K562 (cell line): ENCODE data around the gene NHLH1. TPM values are rescaled to one million over a fixed set of nuclear protein-coding genes. Genes with fewer than 3 reads are reported as not detected.
A peak's percentile ranks its signal among the peaks of the same experiment; 100 is the strongest.

Experiments used
- ATF1 ChIP-seq, 2 experiments: fragments of 450-650 bp in 1 of 2; IDR thresholded peaks; 2 replicates each; pipeline ENCODE4 v1.6.1; 2016; ENCODE audit warnings: missing compliant biosample characterization in 1 of 2, missing genetic modification characterization in 1 of 2
- ATF7 ChIP-seq: fragments of 450-650 bp; IDR thresholded peaks from 2 replicates; pipeline ENCODE4 v1.7.1; 2014; ENCODE audit warnings: mild to moderate bottlenecking, moderate library complexity
- BCL6 ChIP-seq: fragments of 250-450 bp; sonication (Bioruptor Pico); IDR thresholded peaks from 2 replicates; pipeline ENCODE4 v1.4.0; 2020
- BCOR ChIP-seq: fragments of 450-650 bp; IDR thresholded peaks from 2 replicates; pipeline ENCODE4 v1.6.1; 2016
- EP300 ChIP-seq: IDR thresholded peaks from 2 replicates; pipeline ENCODE4 v1.6.1; 2012; ENCODE audit warnings: low read length, improper control_type of control experiment
- GATAD2B ChIP-seq: fragments of 450-650 bp; IDR thresholded peaks from 2 replicates; pipeline ENCODE4 v1.6.1; 2017; ENCODE audit warnings: mild to moderate bottlenecking, borderline replicate concordance
- HCFC1 ChIP-seq: IDR thresholded peaks from 2 replicates; pipeline ENCODE4 v1.6.1; 2012; ENCODE audit warnings: low read depth, low read length, improper control_type of control experiment
- HDAC2 ChIP-seq: fragments of 450-650 bp; IDR thresholded peaks from 2 replicates; pipeline ENCODE4 v1.6.1; 2016; ENCODE audit warnings: mild to moderate bottlenecking
- HNRNPK ChIP-seq: fragments of 200-400 bp; formaldehyde crosslinking; IDR thresholded peaks from one replicate; pipeline ENCODE4 v1.6.1; 2018; ENCODE audit warnings: mild to moderate bottlenecking, low read depth, low read length; ENCODE audit not compliant: poor library complexity, severe bottlenecking
- HOMEZ ChIP-seq: fragments of 250-450 bp; sonication (Bioruptor Pico); IDR thresholded peaks from 2 replicates; pipeline ENCODE4 v1.4.0; 2020; ENCODE audit warnings: mild to moderate bottlenecking, moderate library complexity
- NEUROD1 ChIP-seq: fragments of 150-350 bp; IDR thresholded peaks from 2 replicates; pipeline ENCODE4 v1.6.1; 2014; ENCODE audit warnings: borderline replicate concordance, low read length, low read depth; ENCODE audit not compliant: partially characterized antibody
- PHF8 ChIP-seq: fragments of 200-600 bp; sonication (generic); IDR thresholded peaks from 2 replicates; pipeline ENCODE4 v1.6.1; 2012; ENCODE audit warnings: mixed run types, mild to moderate bottlenecking, inconsistent platforms, low read length, moderate library complexity, borderline replicate concordance
- SREBF1 ChIP-seq: fragments of 150-350 bp; IDR thresholded peaks from 2 replicates; pipeline ENCODE4 v1.6.1; 2014; ENCODE audit warnings: antibody characterized with exemption, low read depth, low read length, borderline replicate concordance
- VEZF1 ChIP-seq: fragments of 200-800 bp; sonication (Bioruptor generic); IDR thresholded peaks from 2 replicates; pipeline ENCODE4 v1.6.1; 2017; ENCODE audit warnings: missing genetic modification characterization, missing compliant biosample characterization
- ZHX1 ChIP-seq: fragments of 150-350 bp; conservative IDR thresholded peaks from 2 replicates; pipeline ENCODE4 v1.6.1; 2014; ENCODE audit warnings: low read length
- ZNF274 ChIP-seq: IDR thresholded peaks from 2 replicates; pipeline ENCODE4 v1.6.1; 2011; ENCODE audit warnings: low read depth, mild to moderate bottlenecking, low read length, moderate library complexity, borderline replicate concordance
- ZNF592 ChIP-seq: fragments of 450-650 bp; IDR thresholded peaks from 2 replicates; pipeline ENCODE4 v1.6.1; 2017; ENCODE audit warnings: antibody characterized with exemption, mild to moderate bottlenecking
- ZNF830 ChIP-seq: fragments of 250-450 bp; sonication (Bioruptor Pico); IDR thresholded peaks from 2 replicates; pipeline ENCODE4 v1.5.0; 2021; ENCODE audit warnings: mild to moderate bottlenecking
- polyA plus RNA-seq, 8 experiments: library from polyadenylated mRNA; depleted of rRNA in 4 of 8; stranded (reverse) in 5 of 8; unstranded in 3 of 8; fragments of >200 nt; fragmentation: Nextera tagmentation in 2 of 8; fragmentation: Illumina TruSeq in 1 of 8; extraction: Ambion mirVana in 2 of 8; extraction: Trizol in 1 of 8; gene quantifications; 2 replicates each; pipeline versions ENCODE4 v1.2.1 to v1.2.3, GENCODE V29; 2011 to 2014; ENCODE audit warnings: inconsistent platforms in 1 of 8, missing spikeins in 1 of 8
- total RNA-seq, 7 experiments: library from RNA; depleted of rRNA in 6 of 7; stranded (reverse); fragments of >200 nt in 6 of 7; fragmentation: Illumina TruSeq in 2 of 7; extraction: Trizol in 2 of 7; gene quantifications; 2 replicates each; pipeline versions ENCODE4 v1.2.1 to v1.2.3, GENCODE V29; 2011 to 2021; ENCODE audit warnings: low replicate concordance in 1 of 7

The NHLH1 gene
- total and polyA plus RNA-seq, 9 of the 15 experiments (the other 6 are each of a cell fraction or from before 2014, with no cell fraction given) = 0.09 to 1.3 (median 0.35) TPM; not detected in 1

GRCh38 chr1:160400223-160400645 is 33.4 kb downstream of the NHLH1 start, which contains the start of gene VANGL2 (continued):
- TF ChIP-seq VEZF1 (CRISPR knock-in tag) (peak; percentile 94), HCFC1 (no peak), BCL6 (CRISPR knock-in tag) (no peak), ATF1 (CRISPR knock-in tag; IDR thresholded peaks at IDR 0.05) (peak; percentile 46; the same call in 1 of the 2 replicates), ATF1 (tag; IDR thresholded peaks at IDR 0.05) (0 out of 2 replicates have a peak, but pooled peaks have one; percentile 18), PHF8 (peak; percentile 39; the same call in 1 of the 2 replicates), ZNF274 (no peak), HOMEZ (CRISPR knock-in tag) (no peak), SREBF1 (no peak), ATF7 (no peak), NEUROD1 (peak; percentile 88), BCOR (no peak), HDAC2 (peak; percentile 28; the same call in 1 of the 2 replicates), ZNF830 (no peak), HNRNPK (peak; percentile 99), EP300 (peak; percentile 99), ZNF592 (no peak), GATAD2B (peak; percentile 75; the same call in 1 of the 2 replicates), ZHX1 (no peak)
